ENCODE results near the gene GALNT16.
"Not testable (repeated sequence)": the region's sequence is repeated elsewhere in the genome, so short reads cannot be mapped to it uniquely, and the experiment has no call there.

The GALNT16 gene

GRCh38 chr14:69260190-69260860 is 367 bp downstream of the GALNT16 start:
- peak; percentile 38 for DNase-seq

- peak; percentile 10 for DNase-seq
Observed at GRCh38 chr14:69260861-69261564, 1.1 kb downstream of the GALNT16 start.

DNA sequence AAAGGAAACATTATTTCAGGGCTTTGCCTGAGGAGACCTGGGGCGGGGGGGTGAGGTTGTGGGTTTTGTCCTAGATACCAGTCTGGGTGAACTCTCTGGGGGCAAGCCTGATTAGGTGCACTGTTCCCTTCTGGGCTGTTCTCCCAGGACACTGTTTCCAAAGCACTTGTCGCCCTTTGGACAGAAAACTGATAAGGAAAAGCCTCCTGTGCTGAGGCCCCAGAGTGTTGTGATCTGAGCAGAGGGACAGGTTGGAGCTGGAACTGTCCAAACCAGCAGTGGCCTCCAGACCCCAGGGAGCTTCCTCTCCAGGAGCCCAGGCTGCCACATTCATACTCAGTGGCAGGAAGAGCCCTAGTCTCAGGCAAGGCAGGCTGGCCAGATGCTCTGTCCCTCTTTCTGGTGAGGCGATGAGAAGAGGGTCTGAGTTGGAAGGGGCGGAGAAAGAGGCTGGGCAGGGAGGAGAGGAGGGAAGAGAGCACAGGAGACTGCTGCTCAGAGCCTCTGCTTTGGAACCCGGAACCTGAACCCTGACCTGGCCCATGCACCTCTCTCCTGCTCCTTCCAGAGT is 1.9 kb downstream of the GALNT16 start:
- DNase-seq = peak; percentile 62

GRCh38 chr14:69262516-69262915 is 2.6 kb downstream of the GALNT16 start:
- no peak for DNase-seq

- peak; percentile 92 for DNase-seq
Observed at GRCh38 chr14:69263364-69263763, 3.4 kb downstream of the GALNT16 start.

GRCh38 chr14:69263771-69264170 is 3.8 kb downstream of the GALNT16 start:
- no peak for DNase-seq

- DNase-seq = no peak
Observed at GRCh38 chr14:69266572-69267345, 6.8 kb downstream of the GALNT16 start.

- no peak for DNase-seq
Observed at GRCh38 chr14:69267492-69267891, 7.5 kb downstream of the GALNT16 start.

DNA sequence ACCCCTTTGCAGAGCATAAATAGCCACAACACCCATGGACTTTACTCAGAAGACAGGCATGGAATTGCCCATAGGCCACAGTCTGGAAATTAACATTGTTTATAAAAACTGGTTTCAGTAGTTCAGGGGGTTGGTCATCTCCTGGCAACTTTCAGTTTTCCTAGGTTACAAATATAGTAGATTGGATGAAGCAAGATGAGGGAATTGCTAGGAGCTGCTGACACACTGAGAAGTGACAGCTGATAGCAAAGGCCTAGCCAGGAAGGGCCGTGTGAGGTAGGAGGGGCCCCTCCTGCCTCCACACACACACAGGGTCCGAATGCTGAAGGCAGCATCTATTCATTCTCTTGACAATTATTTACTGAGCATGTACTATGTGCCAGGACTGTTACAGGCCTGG is 8.3 kb downstream of the GALNT16 start:
- peak; percentile 33 for DNase-seq

DNA sequence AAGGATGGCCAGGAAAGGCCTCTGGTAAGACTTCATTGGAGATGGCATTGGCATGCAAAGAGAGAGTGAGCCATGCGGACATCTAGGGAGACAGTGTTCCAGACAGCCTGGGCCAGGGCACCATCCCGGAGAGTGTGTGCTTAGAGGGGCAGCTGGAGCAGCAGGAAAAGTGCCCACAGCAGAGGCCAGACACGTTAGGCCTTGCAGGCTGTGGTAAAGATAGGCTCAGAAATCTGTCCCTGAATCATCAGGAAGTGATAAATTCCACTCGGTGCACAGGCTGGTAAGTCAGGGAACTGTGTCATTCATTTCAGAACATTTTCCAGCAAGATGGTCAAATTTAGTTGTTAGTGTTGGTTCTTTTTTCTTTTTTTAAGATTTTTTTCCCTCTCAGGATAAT is 8.8 kb downstream of the GALNT16 start:
- DNase-seq = peak; percentile 72

DNA sequence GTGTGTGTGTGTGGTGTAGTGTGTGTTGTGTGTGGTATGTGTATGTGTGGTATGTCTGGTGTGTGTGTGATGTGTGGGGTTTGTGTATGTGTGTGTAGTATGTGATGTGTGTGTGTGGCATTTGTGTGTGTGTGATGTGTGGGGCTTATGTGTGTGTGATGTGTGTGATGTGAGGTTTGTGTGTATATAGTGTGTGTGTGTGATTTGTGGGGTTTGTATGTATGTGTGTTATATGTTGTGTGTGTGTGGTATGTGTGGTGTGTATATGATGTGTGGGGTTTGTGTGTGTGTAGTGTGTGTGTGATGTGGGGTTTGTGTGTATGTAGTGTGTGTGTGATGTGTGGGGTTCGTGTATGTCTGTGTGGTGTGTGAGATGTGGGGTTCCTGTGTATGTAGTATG is 9.4 kb downstream of the GALNT16 start:
- no peak for DNase-seq

GRCh38 chr14:69270097-69270496 is 10.1 kb downstream of the GALNT16 start:
- no peak for DNase-seq

DNA sequence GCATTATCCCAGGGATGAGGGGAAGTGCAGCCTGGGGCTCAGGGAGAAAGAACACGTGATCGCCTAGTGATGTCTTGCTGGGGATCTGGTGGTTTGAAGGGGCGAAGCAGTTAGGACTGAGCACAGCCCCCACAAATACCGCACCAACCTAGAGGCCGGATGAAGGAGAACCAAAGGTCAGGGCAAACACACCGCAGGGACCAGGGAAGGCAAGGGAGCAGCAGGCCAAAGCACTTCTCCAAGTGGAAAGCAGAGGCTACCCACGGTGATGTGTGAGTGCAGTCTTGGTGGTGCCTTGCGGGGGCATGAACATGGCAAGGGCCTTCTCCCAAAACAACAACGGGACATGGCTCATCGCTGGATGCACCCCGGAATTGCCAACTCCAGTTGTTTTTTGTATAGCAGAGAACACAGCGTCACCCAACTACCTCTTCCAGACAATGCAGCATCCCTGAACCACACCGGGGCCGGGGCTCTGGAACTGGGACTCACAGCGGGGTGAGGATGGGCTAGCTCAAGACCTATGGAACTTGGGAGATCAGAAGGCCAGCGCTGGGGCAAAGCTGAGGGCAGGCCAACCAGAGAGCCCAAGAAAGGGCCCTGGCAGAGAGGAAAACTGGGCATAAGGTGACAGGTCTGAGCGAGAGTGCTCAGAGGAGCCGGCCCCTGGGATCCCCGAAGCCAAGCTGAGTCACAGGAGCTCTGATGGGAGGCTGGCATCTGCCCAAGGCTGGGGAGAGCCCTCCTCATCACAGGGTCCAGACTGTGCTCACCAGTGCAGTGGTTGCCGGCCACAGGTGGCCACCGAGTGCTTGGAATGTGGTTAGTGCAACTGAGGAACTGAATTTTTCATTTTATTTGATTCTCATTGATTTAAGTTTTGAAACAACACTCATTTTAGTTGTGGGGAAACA is 11.1 kb downstream of the GALNT16 start:
- peak; percentile 53 for DNase-seq

- no peak for DNase-seq
Observed at GRCh38 chr14:69274321-69274720, 14.4 kb downstream of the GALNT16 start.

DNA sequence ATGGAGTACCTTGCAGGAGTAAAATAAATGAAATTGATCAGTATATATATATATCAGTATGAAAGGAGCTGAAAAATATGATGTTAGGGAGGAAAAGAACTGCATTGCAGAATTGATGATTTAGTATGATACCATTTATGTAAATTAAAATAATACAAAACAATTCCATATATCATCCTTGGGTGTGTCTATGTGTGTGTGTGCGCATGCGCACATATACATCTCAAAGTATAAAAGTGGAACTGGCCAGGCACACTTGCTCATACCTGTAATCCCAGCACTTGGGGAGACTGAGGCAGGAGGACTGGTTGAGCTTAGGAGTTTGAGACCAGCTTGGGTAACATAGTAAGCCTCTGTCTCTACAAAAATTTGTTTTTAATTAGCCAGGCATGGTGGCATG is 15.4 kb downstream of the GALNT16 start:
- no peak for DNase-seq

GRCh38 chr14:69277356-69277755 is 17.4 kb downstream of the GALNT16 start:
- not testable (repeated sequence) for DNase-seq

DNA sequence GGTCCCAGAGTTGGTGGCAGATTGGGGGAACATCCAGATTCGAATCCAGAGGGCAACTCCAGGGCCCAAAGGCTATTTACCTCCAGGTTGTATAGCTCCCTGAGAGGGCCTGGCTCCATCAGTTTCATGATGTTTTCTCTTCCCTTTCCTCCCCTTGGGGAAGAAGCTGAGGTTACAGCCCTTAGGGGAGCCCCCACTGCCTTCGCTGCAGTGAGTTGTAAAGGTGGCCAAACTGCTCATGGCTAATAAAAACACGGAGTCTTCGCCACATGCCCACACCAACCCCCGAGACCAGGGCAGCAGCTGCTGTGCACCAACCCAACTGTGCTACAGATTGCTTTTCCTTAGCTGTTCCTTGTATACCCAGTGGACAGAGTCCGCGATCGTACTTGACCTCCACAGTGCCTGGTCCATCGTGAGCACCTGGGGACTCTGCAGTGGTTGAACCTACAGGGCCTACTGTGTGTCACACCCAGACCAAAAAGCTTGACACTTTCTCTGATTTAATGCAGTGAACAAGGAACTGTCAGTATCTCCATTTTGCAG is 20.9 kb downstream of the GALNT16 start:
- DNase-seq = no peak

DNA sequence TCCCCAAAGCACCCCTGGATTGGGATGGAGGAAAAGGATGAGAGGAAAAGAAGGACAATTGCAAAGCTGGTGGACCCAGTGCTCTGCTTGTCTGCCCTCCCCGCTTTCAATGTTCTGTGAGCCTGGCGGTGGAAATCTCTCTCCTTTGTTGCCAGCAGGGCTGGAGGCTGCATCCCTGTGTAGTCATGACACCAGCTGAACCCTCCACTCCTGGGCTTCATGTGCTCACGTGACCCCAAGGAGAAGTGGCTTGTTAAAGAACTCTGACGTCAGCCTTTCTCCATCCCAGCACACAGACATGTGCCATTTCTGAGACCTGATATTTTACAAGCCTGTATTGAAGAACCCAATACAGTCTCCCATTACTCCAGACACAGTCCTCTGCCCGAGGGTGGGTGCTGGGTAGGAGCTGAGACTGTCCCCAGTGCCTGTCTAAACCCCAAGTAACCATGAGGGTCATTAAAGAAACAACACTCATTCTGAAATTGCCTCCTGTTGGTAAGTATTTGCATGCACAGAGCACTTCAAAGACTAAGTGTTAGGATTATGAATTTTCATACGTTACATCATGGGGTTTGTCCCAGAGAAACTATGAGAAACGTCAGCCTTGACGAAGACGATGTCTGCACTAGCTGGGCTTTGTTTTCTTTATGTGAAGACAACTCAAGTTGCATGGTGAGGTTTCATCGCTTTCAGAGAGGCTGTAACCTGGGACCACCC is 21.7 kb downstream of the GALNT16 start:
- DNase-seq = peak; percentile 18

- DNase-seq = no peak
Observed at GRCh38 chr14:69282448-69282847, 22.5 kb downstream of the GALNT16 start.

DNA sequence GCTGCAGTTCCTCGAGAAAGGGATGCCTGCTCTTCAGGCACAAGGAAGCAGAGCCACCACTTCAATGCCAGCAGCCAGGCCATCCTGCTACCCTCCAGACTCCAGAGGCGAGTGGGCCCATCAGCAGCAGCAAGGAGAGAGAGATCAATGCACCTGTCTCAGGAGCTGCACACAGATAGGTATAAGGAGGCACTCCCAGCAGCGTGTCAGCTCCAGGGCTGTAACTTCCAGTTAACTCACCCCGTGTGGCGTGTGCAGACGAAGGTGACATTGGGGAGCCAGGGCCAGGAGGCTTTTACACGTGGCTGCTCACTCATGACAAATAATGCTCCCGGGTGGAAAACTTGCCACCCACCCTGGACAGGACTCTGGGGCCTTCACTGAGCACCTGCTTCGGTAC is 24.2 kb downstream of the GALNT16 start:
- DNase-seq = no peak

GRCh38 chr14:69285661-69286255 is 25.8 kb downstream of the GALNT16 start:
- DNase-seq = no peak
